Adrenal gland (tissue), 12 donors: Measurements from ENCODE around the gene ATE1. TPM values are rescaled to one million over a fixed set of nuclear protein-coding genes. Genes with fewer than 3 reads are reported as not detected.

Experiments used
- DNase-seq, 7 donors: peaks; one replicate each; pipeline ENCODE4 v3.0.0-alpha.2; 2019 to 2020
- H3K27ac ChIP-seq, 5 donors: fragments of 200-600 bp; sonication (generic) in 4 of 5; 1 replicate in 3 of 5; 2 replicates in 2 of 5; pipeline versions ENCODE4 v1.5.1 to v1.8.0; 2016 to 2020; ENCODE audit warnings: mild to moderate bottlenecking in 1 of 5
- H3K27me3 ChIP-seq: fragments of 200-600 bp; 2 replicates; pipeline ENCODE4 v1.8.0; 2021
- H3K36me3 ChIP-seq, 2 donors: fragments of 200-600 bp; replicated peaks in 1 of 2; 1 replicate in 1 of 2; 2 replicates in 1 of 2; pipeline versions ENCODE4 v1.5.1 to v1.8.0; 2018 to 2022
- H3K4me1 ChIP-seq, 2 donors: fragments of 200-600 bp; replicated peaks in 1 of 2; 1 replicate in 1 of 2; 2 replicates in 1 of 2; pipeline versions ENCODE4 v1.5.1 to v1.8.0; 2018 to 2021
- H3K4me3 ChIP-seq, 4 donors: fragments of 200-600 bp; sonication (generic) in 3 of 4; one replicate each; pipeline ENCODE4 v1.5.1; 2016 to 2018
- H3K9me3 ChIP-seq, 3 donors: fragments of 200-600 bp; sonication (generic) in 1 of 3; replicated peaks in 1 of 3; 1 replicate in 2 of 3; 2 replicates in 1 of 3; pipeline versions ENCODE4 v1.5.1 to v1.8.0; 2016 to 2021
- POLR2A ChIP-seq, 2 donors: fragments of 450-650 bp; IDR thresholded peaks; one replicate each; pipeline ENCODE4 v1.6.1; 2017; ENCODE audit warnings: antibody characterized with exemption in 2 of 2, mild to moderate bottlenecking in 2 of 2, moderate library complexity in 1 of 2
- WGBS, 4 donors: extraction: QIAGEN DNeasy Blood & Tissue Kit in 2 of 4; methylation state at CpG; one replicate each; pipeline versions ENCODE4 v1.1.5 to v1.1.7; 2013 to 2017; 5-methylcytosine and 5-hydroxymethylcytosine counted together
- intact Hi-C, 2 donors: fragments of 100-400 bp; cut with DNase I; formaldehyde crosslinking; loops; one replicate each; pipeline versions ENCODE4 v1.14.1 to v1.15.0; 2022 to 2023
- polyA plus RNA-seq, 3 donors: library from polyadenylated mRNA; stranded (reverse); fragments of 200-250 nt in 2 of 3; fragments of 350-450 nt in 1 of 3; fragmentation: Illumina TruSeq in 1 of 3; extraction: RNeasy Lipid Tissue Mini Kit (QIAGEN cat#74804) in 1 of 3; gene quantifications; one replicate each; pipeline ENCODE4 v1.2.3, GENCODE V29; 2013 to 2014
- total RNA-seq, 9 donors: library from RNA; depleted of rRNA in 4 of 9; stranded (reverse); fragments of >200 nt in 4 of 9; fragments of 120-200 nt in 1 of 9; fragmentation: NEBNext Ultra II Directional in 1 of 9; extraction: Animal tissue kit (Norgen Biotek cat#: 25700) in 1 of 9; gene quantifications; one replicate each; pipeline versions ENCODE4 v1.1.0 to v1.2.4, GENCODE V29; 2013 to 2023
- TF ChIP-seq, protein P1 (sequence below), 6 experiments: fragments of 450-650 bp in 4 of 6; fragments of 200-600 bp in 2 of 6; sonication (generic) in 1 of 6; IDR thresholded peaks; 1 replicate in 5 of 6; 2 replicates in 1 of 6; pipeline versions ENCODE4 v1.5.1 to v1.8.0; 2016 to 2021; ENCODE audit warnings: antibody characterized with exemption in 6 of 6, mild to moderate bottlenecking in 2 of 6, moderate library complexity in 1 of 6
- donor health status: healthy with polysubstance abuse.
- donor health status: Bipolar disorder and iron deficiency.
- donor health status: DM: yes; HTN: yes; CAD: no.
- donor health status: DM: no; HTN: no; CAD: no.
- donor health status: DM: no; HTN: no; CAD: no.
- donor health status: DM: yes; HTN: yes; CAD: no.

Gene ATE1
- total and polyA plus RNA-seq, 12 donors: 4.2 to 53.7 (median 31.9) TPM

DNA sequence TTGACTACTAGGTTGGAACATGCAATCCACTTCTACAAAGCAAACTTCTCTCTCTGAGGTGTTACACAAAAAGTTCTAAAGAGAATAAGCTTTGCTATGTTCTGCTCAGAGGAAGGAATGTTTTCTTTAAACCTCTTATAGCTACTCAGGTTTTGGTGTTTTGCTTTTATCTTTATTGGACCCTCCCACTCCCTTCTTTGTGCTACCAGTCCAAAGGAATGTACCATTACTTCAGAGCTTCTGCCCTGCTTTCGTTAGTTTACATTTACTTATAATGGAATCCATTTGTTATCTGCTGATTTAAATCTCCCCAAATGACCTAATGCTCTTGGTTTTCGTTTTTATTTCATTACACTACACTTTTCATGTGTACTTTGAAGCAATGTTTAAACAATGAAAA is 154.9 kb downstream of the ATE1 start:
- Histone ChIP-seq H3K9me3 (peaks cover 0 to 3% (median 0%) of the 10 kb centered on the region in 3 donors), H3K36me3 (no peaks in the 10 kb centered on the region), H3K27me3 (no peaks in the 10 kb centered on the region), H3K4me1 (peaks cover 5 to 7% of the 10 kb centered on the region in 2 donors), H3K4me3 (no peak overlapping the region), H3K27ac (no peak overlapping the region)
- no peak for DNase-seq
- TF ChIP-seq POLR2A (IDR thresholded peaks at IDR 0.05): no peak
- 80 to 93% (median 85%) methylated on average over 2 of the region's 2 CpGs for WGBS, 4 donors
- intact Hi-C loops: no loop called here

DNA sequence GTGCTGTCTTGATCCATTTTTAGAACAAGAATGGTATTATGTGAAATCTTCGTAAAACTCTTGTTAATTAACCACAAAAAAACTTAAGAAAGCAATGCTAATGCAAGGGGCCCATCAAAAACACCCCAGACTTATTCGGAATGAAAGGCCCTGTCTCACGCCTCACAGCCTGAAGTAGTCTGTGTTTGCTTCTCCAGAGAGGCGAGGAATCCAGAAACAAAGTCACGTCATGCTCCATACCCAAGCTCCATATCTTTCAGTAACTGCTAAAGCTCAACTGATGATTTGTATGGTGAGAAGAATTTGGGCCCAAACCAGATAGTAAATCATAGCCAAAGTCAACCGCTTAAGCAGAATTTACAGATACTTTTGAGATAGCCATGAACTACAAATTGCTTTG is 155.4 kb downstream of the ATE1 start:
- WGBS, 4 donors: 83 to 96% (median 94%) methylated on average over 6 of the region's 6 CpGs
- peaks cover 0 to 5% (median 0%) of the 10 kb centered on the region in 3 donors for H3K9me3 ChIP-seq
- TF ChIP-seq, protein P1, sequence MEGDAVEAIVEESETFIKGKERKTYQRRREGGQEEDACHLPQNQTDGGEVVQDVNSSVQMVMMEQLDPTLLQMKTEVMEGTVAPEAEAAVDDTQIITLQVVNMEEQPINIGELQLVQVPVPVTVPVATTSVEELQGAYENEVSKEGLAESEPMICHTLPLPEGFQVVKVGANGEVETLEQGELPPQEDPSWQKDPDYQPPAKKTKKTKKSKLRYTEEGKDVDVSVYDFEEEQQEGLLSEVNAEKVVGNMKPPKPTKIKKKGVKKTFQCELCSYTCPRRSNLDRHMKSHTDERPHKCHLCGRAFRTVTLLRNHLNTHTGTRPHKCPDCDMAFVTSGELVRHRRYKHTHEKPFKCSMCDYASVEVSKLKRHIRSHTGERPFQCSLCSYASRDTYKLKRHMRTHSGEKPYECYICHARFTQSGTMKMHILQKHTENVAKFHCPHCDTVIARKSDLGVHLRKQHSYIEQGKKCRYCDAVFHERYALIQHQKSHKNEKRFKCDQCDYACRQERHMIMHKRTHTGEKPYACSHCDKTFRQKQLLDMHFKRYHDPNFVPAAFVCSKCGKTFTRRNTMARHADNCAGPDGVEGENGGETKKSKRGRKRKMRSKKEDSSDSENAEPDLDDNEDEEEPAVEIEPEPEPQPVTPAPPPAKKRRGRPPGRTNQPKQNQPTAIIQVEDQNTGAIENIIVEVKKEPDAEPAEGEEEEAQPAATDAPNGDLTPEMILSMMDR (IDR thresholded peaks at IDR 0.05): no peak
- no peak for TF ChIP-seq POLR2A (IDR thresholded peaks at IDR 0.05)
- no peaks in the 10 kb centered on the region for H3K27me3 ChIP-seq
- H3K4me1 ChIP-seq: peaks cover 5 to 7% of the 10 kb centered on the region in 2 donors
- no peak overlapping the region for H3K4me3 ChIP-seq
- intact Hi-C loops: no loop called here
- H3K27ac ChIP-seq: no peak overlapping the region
- no peak for DNase-seq
- no peaks in the 10 kb centered on the region for H3K36me3 ChIP-seq

DNA sequence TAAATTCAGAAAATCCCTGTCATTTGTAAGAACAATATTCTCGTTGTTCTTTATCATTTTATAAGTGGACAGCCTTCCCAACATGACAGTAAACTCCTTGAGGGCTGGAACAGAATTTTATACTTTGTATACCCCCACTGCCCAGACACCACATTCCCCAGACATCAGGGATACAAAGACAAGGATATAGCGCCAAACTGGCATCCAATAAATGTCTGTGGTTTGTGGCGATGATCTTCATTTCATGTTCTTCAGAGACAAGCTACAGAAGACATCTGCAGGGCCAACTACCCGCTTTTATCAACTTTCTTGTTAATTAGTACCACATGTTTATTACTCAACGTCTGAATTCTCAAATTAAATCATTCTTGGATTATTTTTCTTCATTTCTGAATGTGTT is 155.9 kb downstream of the ATE1 start:
- intact Hi-C loops: no loop called here
- 73 to 84% (median 76%) methylated on average over 5 of the region's 5 CpGs for WGBS, 4 donors
- no peak overlapping the region for H3K27ac ChIP-seq

DNA sequence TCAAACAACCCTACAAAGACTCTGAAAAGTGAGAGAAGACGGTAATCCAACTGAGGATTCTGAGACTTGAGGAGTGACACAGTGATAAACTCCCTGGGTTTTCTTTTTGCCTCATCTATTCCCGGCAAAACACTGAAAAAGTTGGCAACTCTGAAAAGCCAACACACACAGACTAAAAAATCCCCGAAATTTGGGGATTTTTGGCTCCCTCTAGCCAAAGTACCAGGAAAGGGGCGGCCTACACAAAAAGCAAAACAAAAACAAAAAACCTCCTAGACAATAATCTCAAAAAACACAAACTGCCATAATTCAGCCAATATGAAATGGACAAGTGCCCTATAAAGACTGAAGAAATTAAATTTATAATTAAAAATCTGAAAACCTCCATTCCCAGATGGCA is 161.4 kb downstream of the ATE1 start:
- Histone ChIP-seq H3K27me3 (no peaks in the 10 kb centered on the region), H3K4me1 (no peaks in the 10 kb centered on the region), H3K27ac (no peak overlapping the region), H3K9me3 (peaks cover 0 to 5% (median 0%) of the 10 kb centered on the region in 3 donors), H3K36me3 (peaks cover 0 to 5% of the 10 kb centered on the region in 2 donors), H3K4me3 (no peak overlapping the region)
- 68 to 73% (median 72%) methylated on average over 4 of the region's 4 CpGs for WGBS, 4 donors
- intact Hi-C loops: no loop called here
- no peak for DNase-seq
- TF ChIP-seq, protein P1 (IDR thresholded peaks at IDR 0.05): no peak
- TF ChIP-seq POLR2A (IDR thresholded peaks at IDR 0.05): no peak

More for the DNA sequence above, 155.9 kb downstream of the ATE1 start:
- no peaks in the 10 kb centered on the region for H3K27me3 ChIP-seq
- no peaks in the 10 kb centered on the region for H3K36me3 ChIP-seq
- H3K9me3 ChIP-seq: peaks cover 0 to 5% (median 0%) of the 10 kb centered on the region in 3 donors
- DNase-seq: no peak
- no peak overlapping the region for H3K4me3 ChIP-seq
- H3K4me1 ChIP-seq: peaks cover 5 to 7% of the 10 kb centered on the region in 2 donors
- TF ChIP-seq POLR2A (IDR thresholded peaks at IDR 0.05): no peak
- TF ChIP-seq, protein P1 (IDR thresholded peaks at IDR 0.05): no peak

DNA sequence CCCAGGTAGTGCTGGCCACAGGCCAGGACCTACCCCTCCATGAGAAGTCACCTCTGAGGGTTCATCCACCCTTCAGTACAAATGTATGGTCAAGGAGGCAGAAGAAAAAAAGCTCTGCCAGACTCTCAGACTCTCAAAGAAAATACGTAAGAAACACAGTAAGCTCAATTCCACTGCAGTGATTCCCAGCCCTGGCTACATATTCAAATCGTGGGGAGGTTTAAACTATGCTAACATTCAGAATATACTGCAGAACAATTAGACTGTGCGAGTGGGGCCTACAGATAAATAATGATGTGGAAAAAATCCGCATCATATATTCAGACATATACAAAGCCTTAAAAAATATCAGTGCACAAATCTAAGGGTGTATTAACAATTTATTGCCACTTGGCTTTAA is 162.6 kb downstream of the ATE1 start:
- no peak for DNase-seq
- peaks cover 0 to 5% (median 0%) of the 10 kb centered on the region in 3 donors for H3K9me3 ChIP-seq
- TF ChIP-seq, protein P1 (IDR thresholded peaks at IDR 0.05): no peak
- WGBS, 4 donors: 86 to 97% (median 97%) methylated on average over 4 of the region's 4 CpGs
- no peaks in the 10 kb centered on the region for H3K4me1 ChIP-seq
- peaks cover 0 to 5% of the 10 kb centered on the region in 2 donors for H3K36me3 ChIP-seq
- intact Hi-C loops: no loop called here
- no peak overlapping the region for H3K27ac ChIP-seq
- no peaks in the 10 kb centered on the region for H3K27me3 ChIP-seq
- no peak overlapping the region for H3K4me3 ChIP-seq
